GM21526 (cell line): Measurements from ENCODE around the gene HOXA3.

Experiments used
- ATAC-seq: cut with Tn5 transposase; IDR thresholded peaks from one replicate; pipeline ENCODE4 v1.9.1; 2021; ENCODE audit warnings: moderate library complexity; ENCODE audit not compliant: unreplicated experiment, low FRiP score

The HOXA3 gene

GRCh38 chr7:27151931-27152815 lies at the start of gene HOXA3:
TSS of gene HOXA3 (minus strand) at chr7:27152583. CDS start at chr7:27110640, 41,943 bp downstream.
- no peak for ATAC-seq

GRCh38 chr7:27201580-27202017 lies 49.2 kb upstream of the HOXA3 start:
- ATAC-seq, result no peak

DNA sequence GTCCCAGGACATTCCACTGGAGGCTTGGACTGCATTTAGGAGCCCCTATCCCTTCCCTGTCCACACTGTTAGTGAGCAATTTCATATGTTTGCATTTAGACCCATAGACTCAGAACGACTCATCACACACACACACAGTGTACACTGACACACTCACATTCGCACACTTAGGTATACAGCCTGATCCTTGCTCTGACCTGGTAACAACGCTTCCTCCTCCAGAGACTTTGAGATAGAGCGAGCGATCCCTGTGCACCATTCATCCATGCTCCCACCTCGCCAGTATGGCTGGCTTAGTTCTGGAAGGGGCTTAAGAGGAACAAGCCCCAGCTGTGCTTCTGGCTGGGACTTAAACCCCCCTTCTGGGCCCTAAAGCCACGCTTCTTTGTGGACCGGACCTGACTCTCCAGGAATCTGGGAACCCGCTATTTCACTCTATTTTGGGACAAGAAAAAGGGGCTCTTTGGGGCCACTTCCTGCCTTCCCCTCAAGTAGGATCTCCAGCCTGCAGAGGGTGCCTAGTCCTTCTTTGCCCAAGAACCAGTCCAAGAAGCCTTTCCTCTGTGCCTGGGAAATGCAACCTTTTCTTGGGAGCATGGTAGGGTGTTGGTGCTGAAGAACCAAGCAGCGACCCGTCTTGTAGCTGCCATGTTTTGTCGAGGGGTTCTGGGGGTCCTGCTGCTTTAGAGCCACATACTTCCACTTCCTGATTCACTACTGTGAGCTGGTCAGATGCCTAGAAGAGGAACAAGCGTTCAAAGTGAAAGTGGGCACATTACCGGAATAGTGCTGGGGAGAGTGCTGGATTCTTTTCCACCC lies 48.6 kb upstream of the HOXA3 start:
- ATAC-seq, result no peak

GRCh38 chr7:27199849-27200760 lies 47.7 kb upstream of the HOXA3 start, which contains the start of gene HOXA13:
TSS of gene HOXA13 (minus strand) at chr7:27200091. CDS start at chr7:27200077, 14 bp downstream.
- no peak for ATAC-seq

- ATAC-seq, result no peak
Measured at GRCh38 chr7:27198871-27199801, 46.8 kb upstream of the HOXA3 start.

DNA sequence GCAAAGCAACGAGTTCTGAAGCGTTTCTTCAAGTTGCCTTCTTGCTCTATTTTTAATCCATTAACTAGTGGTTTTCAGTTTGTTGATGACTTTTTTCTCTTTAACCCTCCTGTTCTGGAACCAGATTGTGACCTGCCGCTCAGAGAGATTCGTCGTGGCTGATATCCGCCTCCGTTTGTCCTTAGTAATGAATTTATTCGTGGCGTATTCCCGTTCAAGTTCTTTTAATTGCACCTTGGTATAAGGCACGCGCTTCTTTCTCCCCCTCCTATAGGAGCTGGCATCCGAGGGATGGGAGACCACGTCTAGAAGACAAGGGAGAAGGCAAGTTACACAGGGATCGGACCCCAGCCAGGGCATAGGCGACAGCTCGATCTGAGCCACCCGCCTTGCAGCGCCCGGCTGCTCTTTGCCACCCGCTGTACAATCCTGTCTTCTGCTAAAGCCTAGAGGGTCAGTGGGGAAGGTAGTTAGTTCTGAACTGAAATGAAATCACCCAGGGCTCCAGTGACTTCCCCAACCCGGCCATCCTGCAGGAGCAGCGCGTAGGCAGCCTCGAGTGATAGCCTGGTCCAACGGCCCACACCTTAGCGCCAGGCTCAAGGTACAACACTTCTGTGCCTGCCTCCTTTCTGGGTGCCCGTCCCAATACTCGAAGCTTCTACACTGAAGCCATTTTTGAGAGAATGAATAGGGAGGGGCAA lies 45.9 kb upstream of the HOXA3 start:
- no peak for ATAC-seq

DNA sequence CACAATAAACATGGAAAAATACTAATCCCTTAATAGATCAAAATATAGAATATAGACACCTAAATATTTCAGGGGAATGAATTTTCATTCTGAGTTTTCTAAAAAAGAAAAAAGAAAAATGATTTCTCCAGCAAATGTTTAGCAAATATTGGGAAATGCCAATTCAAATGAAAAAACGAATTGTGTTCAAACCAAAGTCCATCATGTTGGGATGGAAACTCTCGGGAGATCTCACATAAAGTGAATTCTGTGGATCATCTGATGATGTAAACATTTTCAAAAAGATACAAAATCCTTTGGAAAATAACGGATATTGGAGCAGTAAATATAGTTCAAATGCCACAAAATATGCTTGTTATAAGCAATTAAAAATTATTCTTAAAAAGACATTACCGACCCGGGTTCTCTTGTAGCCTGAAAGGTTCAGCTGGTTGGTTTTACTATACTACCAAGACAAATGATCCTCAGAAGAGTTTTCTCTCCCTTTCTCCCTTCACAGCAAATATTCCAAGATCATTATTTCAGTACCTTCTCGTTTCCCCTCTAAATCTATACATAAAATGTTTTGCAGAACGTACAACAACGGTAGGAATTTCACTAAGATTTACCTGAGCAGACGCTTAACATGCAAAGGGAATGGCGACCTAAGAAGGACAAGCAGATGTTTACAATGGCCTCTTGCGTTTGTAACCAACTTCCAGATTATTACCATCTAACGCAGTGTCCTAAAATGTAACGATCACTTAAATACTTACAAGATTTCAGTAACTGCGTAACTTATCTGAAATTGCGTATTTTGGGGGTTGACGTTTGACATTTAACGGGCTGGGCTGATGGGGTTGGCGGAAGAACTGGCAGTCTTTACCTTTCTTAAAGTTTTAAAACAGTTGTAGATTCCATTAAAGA lies 45.0 kb upstream of the HOXA3 start:
- ATAC-seq, result no peak

- ATAC-seq, result no peak
Measured at GRCh38 chr7:27196287-27196767, 43.9 kb upstream of the HOXA3 start.

DNA sequence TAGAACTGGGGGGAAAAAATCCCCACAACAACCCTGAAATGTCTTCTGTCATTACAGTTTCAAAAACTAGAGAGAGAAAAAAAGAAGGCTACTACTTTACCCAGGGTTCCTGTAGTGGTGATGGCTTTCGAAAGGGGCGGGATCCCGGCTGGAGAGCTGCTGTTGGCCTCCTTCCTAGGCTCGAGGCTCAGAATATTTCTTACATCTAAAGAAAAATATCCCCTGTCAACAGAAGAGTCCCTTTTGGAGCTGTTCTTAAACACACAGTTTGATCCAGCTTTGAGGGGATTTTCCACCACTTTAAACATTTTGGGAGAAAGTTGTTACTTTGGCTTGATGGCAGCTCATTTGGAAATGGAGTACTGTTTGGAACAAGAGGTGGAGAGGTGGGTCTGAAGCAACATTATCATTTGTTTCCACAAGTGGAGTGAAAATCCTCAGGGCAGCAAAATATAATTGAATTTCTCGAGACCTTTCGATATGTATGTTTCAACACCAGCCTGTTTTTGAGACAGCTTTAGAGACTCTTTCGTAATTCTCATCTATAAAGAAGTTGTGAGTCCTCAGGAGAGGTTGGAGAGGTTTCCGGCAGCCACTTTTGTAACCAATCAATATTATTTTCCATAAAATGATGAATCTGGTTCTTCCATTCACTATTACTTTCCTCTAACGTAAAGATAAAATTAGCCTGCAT lies 42.5 kb upstream of the HOXA3 start:
- ATAC-seq, result no peak

- ATAC-seq, result no peak
Measured at GRCh38 chr7:27194002-27194352, 41.6 kb upstream of the HOXA3 start.

GRCh38 chr7:27193335-27194001 lies 41.1 kb upstream of the HOXA3 start:
- no peak for ATAC-seq

DNA sequence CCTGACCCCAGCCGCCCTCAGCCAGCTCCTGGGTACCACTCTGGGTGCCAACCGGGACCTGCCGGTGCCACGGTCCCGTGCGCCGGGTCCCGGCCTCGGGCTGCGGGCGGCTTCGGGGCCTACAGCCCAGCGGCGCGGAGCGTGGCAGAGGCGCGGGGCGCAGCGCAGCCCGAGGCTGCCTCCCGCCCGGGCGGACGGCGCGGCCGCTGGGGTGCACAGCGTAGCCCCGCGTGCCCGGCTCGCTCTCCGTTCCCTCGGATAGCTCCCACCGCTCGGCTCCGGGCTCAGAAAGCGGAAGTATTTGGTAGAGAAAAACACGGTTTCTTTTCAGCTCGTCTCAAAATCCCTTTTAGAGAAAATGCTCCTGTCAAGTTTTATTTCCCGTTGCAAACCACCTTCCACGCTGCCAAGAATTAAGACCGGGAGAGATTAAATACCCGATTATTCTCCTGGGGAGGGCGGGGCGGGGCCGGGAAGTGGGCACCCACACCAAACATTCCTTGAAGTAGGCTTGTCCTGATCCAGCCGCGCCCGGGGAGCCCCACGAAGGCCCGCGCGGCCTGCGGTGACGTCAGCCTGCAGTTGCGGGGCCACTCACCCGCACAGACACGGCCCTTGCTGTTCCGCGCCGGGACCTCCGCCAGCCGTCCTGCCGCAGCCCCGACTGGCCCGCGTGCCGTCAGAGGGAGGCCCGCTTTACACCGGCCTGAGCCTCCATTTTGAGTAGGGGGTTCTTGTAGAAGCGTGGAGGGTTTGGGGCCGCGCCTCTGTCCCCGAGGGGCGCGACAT lies 40.4 kb upstream of the HOXA3 start:
- no peak for ATAC-seq

DNA sequence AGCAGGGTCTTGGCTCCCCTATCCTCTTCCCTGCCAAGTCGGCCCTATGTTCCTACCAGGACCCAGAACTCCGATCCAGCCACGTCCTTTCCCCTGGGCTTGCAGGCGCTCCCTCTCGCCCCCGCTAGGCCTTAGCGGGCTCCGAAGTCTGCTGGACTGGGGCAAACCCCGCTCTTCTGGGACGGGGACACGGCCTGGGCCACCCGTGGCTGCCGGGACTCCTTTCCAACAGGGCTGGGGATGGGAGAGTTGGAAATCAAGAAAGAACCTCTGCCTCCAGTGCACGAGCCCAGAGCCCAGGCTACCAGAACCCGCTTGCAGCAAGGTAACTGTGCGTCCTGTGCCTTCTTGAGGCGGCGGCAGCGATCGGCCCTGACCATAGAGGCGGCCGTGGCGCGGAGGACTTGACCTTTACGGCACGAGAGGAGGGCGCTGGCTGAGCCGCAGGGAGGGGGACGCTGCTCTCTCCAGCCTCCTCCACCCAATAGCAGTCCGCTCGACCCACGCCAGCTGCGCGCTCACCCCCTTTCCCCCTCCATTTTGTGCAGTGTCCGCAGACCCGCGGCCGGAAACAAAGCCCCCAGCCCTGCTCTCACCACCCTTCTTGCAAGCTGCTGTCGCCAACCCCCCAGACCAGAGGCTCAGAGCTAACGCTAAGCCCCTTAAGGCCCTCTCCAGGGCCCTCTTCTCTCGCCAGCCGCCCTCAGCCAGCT lies 39.6 kb upstream of the HOXA3 start:
- no peak for ATAC-seq

- no peak for ATAC-seq
Measured at GRCh38 chr7:27191161-27191731, 38.9 kb upstream of the HOXA3 start.
